Adrenal gland (tissue), 12 donors: ENCODE data around the gene AUTS2. TPM values are rescaled to one million over a fixed set of nuclear protein-coding genes. Genes with fewer than 3 reads are reported as not detected.

Experiments used
- DNase-seq, 7 donors: peaks; one replicate each; pipeline ENCODE4 v3.0.0-alpha.2; 2019 to 2020
- H3K27ac ChIP-seq, 5 donors: fragments of 200-600 bp; sonication (generic) in 4 of 5; 1 replicate in 3 of 5; 2 replicates in 2 of 5; pipeline versions ENCODE4 v1.5.1 to v1.8.0; 2016 to 2020; ENCODE audit warnings: mild to moderate bottlenecking in 1 of 5
- H3K27me3 ChIP-seq: fragments of 200-600 bp; 2 replicates; pipeline ENCODE4 v1.8.0; 2021
- H3K36me3 ChIP-seq, 2 donors: fragments of 200-600 bp; replicated peaks in 1 of 2; 1 replicate in 1 of 2; 2 replicates in 1 of 2; pipeline versions ENCODE4 v1.5.1 to v1.8.0; 2018 to 2022
- H3K4me1 ChIP-seq, 2 donors: fragments of 200-600 bp; replicated peaks in 1 of 2; 1 replicate in 1 of 2; 2 replicates in 1 of 2; pipeline versions ENCODE4 v1.5.1 to v1.8.0; 2018 to 2021
- H3K4me3 ChIP-seq, 4 donors: fragments of 200-600 bp; sonication (generic) in 3 of 4; one replicate each; pipeline ENCODE4 v1.5.1; 2016 to 2018
- H3K9me3 ChIP-seq, 3 donors: fragments of 200-600 bp; sonication (generic) in 1 of 3; replicated peaks in 1 of 3; 1 replicate in 2 of 3; 2 replicates in 1 of 3; pipeline versions ENCODE4 v1.5.1 to v1.8.0; 2016 to 2021
- CTCF ChIP-seq, 6 experiments: fragments of 450-650 bp in 4 of 6; fragments of 200-600 bp in 2 of 6; sonication (generic) in 1 of 6; IDR thresholded peaks; 1 replicate in 5 of 6; 2 replicates in 1 of 6; pipeline versions ENCODE4 v1.5.1 to v1.8.0; 2016 to 2021; ENCODE audit warnings: antibody characterized with exemption in 6 of 6, mild to moderate bottlenecking in 2 of 6, moderate library complexity in 1 of 6
- POLR2A ChIP-seq, 2 donors: fragments of 450-650 bp; IDR thresholded peaks; one replicate each; pipeline ENCODE4 v1.6.1; 2017; ENCODE audit warnings: antibody characterized with exemption in 2 of 2, mild to moderate bottlenecking in 2 of 2, moderate library complexity in 1 of 2
- WGBS, 4 donors: extraction: QIAGEN DNeasy Blood & Tissue Kit in 2 of 4; methylation state at CpG; one replicate each; pipeline versions ENCODE4 v1.1.5 to v1.1.7; 2013 to 2017; 5-methylcytosine and 5-hydroxymethylcytosine counted together
- intact Hi-C, 2 donors: fragments of 100-400 bp; cut with DNase I; formaldehyde crosslinking; loops; one replicate each; pipeline versions ENCODE4 v1.14.1 to v1.15.0; 2022 to 2023
- polyA plus RNA-seq, 3 donors: library from polyadenylated mRNA; stranded (reverse); fragments of 200-250 nt in 2 of 3; fragments of 350-450 nt in 1 of 3; fragmentation: Illumina TruSeq in 1 of 3; extraction: RNeasy Lipid Tissue Mini Kit (QIAGEN cat#74804) in 1 of 3; gene quantifications; one replicate each; pipeline ENCODE4 v1.2.3, GENCODE V29; 2013 to 2014
- total RNA-seq, 9 donors: library from RNA; depleted of rRNA in 4 of 9; stranded (reverse); fragments of >200 nt in 4 of 9; fragments of 120-200 nt in 1 of 9; fragmentation: NEBNext Ultra II Directional in 1 of 9; extraction: Animal tissue kit (Norgen Biotek cat#: 25700) in 1 of 9; gene quantifications; one replicate each; pipeline versions ENCODE4 v1.1.0 to v1.2.4, GENCODE V29; 2013 to 2023
- donor health status: healthy with polysubstance abuse.
- donor health status: Bipolar disorder and iron deficiency.
- donor health status: DM: yes; HTN: yes; CAD: no.
- donor health status: DM: no; HTN: no; CAD: no.
- donor health status: DM: no; HTN: no; CAD: no.
- donor health status: DM: yes; HTN: yes; CAD: no.

AUTS2 gene
- total and polyA plus RNA-seq, 12 donors, result 6.4 to 44.0 (median 15.2) TPM

GRCh38 chr7:70043015-70043538, 444.8 kb downstream of the AUTS2 start:
- Histone ChIP-seq H3K4me1 (peaks cover 0 to 22% of the 10 kb centered on the region in 2 donors), H3K27ac (peak overlapping the region in 2 of 5 donors; percentile 34 to 63), H3K36me3 (no peaks in the 10 kb centered on the region), H3K9me3 (no peaks in the 10 kb centered on the region), H3K27me3 (no peaks in the 10 kb centered on the region), H3K4me3 (no peak overlapping the region)
- DNase-seq, result peak in 1 of 7 donors; percentile 17
- 22 to 33% (median 28%) methylated on average over 3 of the region's 3 CpGs for WGBS, 4 donors
- TF ChIP-seq POLR2A (IDR thresholded peaks at IDR 0.05) (no peak), CTCF (IDR thresholded peaks at IDR 0.05) (no peak)
- intact Hi-C loops, result loop anchor here in 1 of 2 donors (10.0 kb wide), 1 partner anchor 652 kb away; no protein-coding TSS in a partner anchor

- intact Hi-C loops, result loop anchor here in 1 of 2 donors (10.0 kb wide), 1 partner anchor 651 kb away; no protein-coding TSS in a partner anchor
- WGBS, 4 donors, result 80 to 100% (median 89%) methylated on average over 1 of the region's 1 CpG
- H3K27ac ChIP-seq, result no peak overlapping the region
- no peak overlapping the region for H3K4me3 ChIP-seq
- DNase-seq, result peak in 1 of 7 donors; percentile 54
- TF ChIP-seq CTCF (IDR thresholded peaks at IDR 0.05) (no peak), POLR2A (IDR thresholded peaks at IDR 0.05) (no peak)
- H3K4me1 ChIP-seq, result peaks cover 0 to 22% of the 10 kb centered on the region in 2 donors
- no peaks in the 10 kb centered on the region for H3K9me3 ChIP-seq
- no peaks in the 10 kb centered on the region for H3K36me3 ChIP-seq
- no peaks in the 10 kb centered on the region for H3K27me3 ChIP-seq
Observed at GRCh38 chr7:70044064-70044463, 445.8 kb downstream of the AUTS2 start.

GRCh38 chr7:70044525-70044924, 446.2 kb downstream of the AUTS2 start:
- no peak for DNase-seq
- no peak for TF ChIP-seq CTCF (IDR thresholded peaks at IDR 0.05)
- TF ChIP-seq POLR2A (IDR thresholded peaks at IDR 0.05), result no peak
- no peaks in the 10 kb centered on the region for H3K27me3 ChIP-seq
- no peak overlapping the region for H3K4me3 ChIP-seq
- H3K36me3 ChIP-seq, result no peaks in the 10 kb centered on the region
- WGBS, 4 donors, result 87 to 97% (median 96%) methylated on average over 4 of the region's 4 CpGs
- no peaks in the 10 kb centered on the region for H3K9me3 ChIP-seq
- intact Hi-C loops, result loop anchor here in 1 of 2 donors (10.0 kb wide), 1 partner anchor 650 kb away; no protein-coding TSS in a partner anchor
- H3K4me1 ChIP-seq, result peaks cover 0 to 22% of the 10 kb centered on the region in 2 donors
- H3K27ac ChIP-seq, result no peak overlapping the region

- Histone ChIP-seq H3K27me3 (no peaks in the 10 kb centered on the region), H3K9me3 (no peaks in the 10 kb centered on the region), H3K4me1 (peaks cover 0 to 22% of the 10 kb centered on the region in 2 donors), H3K27ac (no peak overlapping the region), H3K36me3 (no peaks in the 10 kb centered on the region), H3K4me3 (no peak overlapping the region)
- no peak for DNase-seq
- intact Hi-C loops, result loop anchor here in 1 of 2 donors (10.0 kb wide), 1 partner anchor 650 kb away; no protein-coding TSS in a partner anchor
- WGBS, 4 donors, result 95 to 99% (median 97%) methylated on average over 3 of the region's 3 CpGs
- TF ChIP-seq POLR2A (IDR thresholded peaks at IDR 0.05), result no peak
Observed at GRCh38 chr7:70044981-70045380, 446.7 kb downstream of the AUTS2 start.

- intact Hi-C loops, result loop anchor here in 1 of 2 donors (10.0 kb wide), 1 partner anchor 647 kb away; no protein-coding TSS in a partner anchor
- Histone ChIP-seq H3K36me3 (no peaks in the 10 kb centered on the region), H3K4me3 (no peak overlapping the region), H3K27ac (no peak overlapping the region), H3K27me3 (no peaks in the 10 kb centered on the region), H3K9me3 (no peaks in the 10 kb centered on the region), H3K4me1 (peaks cover 0 to 9% of the 10 kb centered on the region in 2 donors)
- TF ChIP-seq POLR2A (IDR thresholded peaks at IDR 0.05) (no peak), CTCF (IDR thresholded peaks at IDR 0.05) (no peak)
- WGBS, 4 donors, result 94 to 96% (median 95%) methylated on average over 1 of the region's 1 CpG
- DNase-seq, result no peak
Observed at GRCh38 chr7:70047384-70047783, 449.1 kb downstream of the AUTS2 start.
